ENCODE data around the gene IRF2BPL.

Gene IRF2BPL

DNA sequence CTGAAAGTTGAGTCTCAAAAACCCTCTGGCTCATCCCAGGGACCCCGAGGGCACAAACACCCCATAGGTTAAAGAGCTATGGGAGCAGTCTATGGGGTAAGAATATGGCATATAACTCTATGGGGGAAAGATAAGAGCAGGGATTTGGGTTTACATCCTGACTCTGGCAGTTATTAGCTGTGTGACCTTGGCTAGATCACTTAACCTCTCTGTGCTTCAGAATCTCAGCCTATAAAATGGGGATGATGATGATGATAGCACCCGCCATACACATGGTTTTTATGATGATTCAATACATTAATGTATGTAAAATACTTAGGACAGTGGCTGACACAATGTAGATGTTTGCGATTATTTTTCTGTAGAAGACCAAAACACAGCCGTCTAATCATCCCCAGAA lies 26.2 kb downstream of the IRF2BPL start:
- TF ChIP-seq, protein P1, sequence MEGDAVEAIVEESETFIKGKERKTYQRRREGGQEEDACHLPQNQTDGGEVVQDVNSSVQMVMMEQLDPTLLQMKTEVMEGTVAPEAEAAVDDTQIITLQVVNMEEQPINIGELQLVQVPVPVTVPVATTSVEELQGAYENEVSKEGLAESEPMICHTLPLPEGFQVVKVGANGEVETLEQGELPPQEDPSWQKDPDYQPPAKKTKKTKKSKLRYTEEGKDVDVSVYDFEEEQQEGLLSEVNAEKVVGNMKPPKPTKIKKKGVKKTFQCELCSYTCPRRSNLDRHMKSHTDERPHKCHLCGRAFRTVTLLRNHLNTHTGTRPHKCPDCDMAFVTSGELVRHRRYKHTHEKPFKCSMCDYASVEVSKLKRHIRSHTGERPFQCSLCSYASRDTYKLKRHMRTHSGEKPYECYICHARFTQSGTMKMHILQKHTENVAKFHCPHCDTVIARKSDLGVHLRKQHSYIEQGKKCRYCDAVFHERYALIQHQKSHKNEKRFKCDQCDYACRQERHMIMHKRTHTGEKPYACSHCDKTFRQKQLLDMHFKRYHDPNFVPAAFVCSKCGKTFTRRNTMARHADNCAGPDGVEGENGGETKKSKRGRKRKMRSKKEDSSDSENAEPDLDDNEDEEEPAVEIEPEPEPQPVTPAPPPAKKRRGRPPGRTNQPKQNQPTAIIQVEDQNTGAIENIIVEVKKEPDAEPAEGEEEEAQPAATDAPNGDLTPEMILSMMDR (conservative IDR thresholded peaks at IDR 0.05; ENCODE audit: low read length) = no peak
- no peak overlapping the region for H3K4me3 ChIP-seq (ENCODE audit: low read length)
- DNase-seq (ENCODE audit: low read depth) = no peak

DNA sequence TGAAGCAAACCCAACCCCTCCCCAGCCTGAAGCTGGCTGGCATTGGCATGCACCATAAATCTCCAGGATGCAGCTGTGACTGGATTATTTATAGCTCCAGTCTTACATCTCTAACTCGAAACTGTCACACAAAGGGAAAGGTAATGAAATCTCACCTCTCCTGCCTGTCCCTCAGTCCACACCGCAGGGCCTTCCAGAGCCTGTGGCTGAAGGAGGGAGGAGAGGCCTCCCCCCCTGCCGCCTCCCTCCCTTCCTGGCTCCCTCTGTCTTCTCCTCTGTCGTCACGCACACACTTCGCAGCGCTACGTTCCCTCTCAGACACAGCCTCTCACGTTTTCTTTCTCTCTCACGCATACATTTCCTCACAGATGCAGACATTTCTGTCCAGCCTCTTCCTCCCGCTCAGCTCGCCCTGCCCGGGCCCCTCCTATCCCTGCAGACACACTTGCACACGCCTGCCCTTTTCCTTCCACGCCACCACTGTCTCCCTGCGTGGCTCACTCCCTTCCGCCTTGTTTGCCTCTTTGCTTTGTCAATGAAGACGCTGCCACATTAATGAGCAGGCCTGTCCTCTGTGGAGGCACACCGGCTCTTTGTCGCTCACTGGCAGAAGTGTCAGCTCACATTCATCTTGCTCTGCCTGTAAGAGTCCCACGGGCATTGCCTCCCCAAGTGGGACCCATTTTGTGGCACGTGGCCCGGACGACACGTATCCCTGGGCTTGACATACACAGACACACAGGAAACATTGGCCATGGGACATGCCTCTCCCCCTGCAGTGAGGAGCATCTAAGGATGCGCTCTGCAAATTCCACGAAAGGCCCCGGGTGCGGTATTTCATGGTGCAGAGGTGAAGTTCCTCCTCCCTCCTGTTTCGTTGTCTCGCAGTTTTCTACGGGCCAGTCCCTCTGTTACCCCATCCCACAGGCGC lies 27.9 kb downstream of the IRF2BPL start:
- DNase-seq (ENCODE audit: low read depth) = peak; percentile 79
- H3K4me3 ChIP-seq (ENCODE audit: low read length) = peak overlapping the region; percentile 15
- TF ChIP-seq, protein P1 (conservative IDR thresholded peaks at IDR 0.05; ENCODE audit: low read length) = no peak

DNA sequence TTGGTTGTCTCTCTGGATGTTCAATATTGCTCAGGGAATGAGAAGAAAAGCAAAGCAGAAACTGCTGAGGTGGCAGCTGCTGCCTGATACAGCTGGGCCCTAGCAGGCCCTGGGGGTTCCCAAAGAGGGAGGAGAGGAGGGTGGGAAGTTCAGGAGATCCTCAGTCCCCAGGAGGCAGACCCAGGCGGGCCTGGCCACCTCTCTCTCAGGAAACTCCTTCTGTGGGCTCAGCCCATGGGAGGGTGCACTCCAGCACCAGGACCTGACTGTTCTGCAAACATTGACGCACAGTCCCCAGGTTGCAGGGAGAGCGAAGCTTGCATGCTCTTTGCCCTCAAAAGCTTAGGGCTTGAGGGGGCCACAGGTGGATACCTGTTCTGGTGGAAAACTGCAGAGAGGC lies 29.6 kb downstream of the IRF2BPL start:
- no peak for DNase-seq (ENCODE audit: low read depth)
- TF ChIP-seq, protein P1 (conservative IDR thresholded peaks at IDR 0.05; ENCODE audit: low read length) = no peak
- H3K4me3 ChIP-seq (ENCODE audit: low read length) = no peak overlapping the region

DNA sequence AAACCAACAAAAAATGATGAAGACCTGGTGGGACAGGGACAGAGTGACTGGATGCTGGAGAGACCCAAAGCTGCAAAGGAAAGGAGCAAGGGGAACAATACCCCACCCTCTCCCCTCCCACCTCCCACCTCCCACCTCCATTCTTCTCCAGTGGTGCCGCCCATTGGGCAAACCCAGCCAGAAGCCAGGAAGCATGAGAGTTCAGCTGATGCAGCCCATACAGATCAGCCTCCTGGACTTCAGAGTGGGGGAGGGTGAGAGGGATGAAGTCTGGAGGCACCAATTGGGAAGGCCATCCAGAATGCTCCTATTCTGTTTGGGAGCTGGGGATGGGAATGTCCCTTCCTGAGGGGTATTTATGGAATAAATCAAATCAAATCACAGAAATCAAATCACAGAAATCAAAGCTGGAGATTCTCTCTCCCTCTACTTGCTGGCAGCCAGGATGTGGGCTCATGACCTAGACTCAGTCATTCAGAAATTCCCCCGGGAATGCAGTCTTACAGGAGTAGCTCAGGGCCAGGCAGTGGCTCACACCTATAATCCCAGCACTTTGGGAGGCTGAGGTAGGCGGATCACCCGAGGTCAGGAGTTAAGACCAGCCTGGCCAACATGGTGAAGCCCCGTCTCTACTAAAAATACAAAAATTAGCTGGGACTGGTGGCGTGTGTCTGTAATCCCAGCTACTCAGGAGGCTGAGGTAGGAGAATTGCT lies 31.1 kb downstream of the IRF2BPL start:
- DNase-seq (ENCODE audit: low read depth) = peak; percentile 59
- H3K4me3 ChIP-seq (ENCODE audit: low read length) = no peak overlapping the region
- TF ChIP-seq, protein P1 (conservative IDR thresholded peaks at IDR 0.05; ENCODE audit: low read length) = no peak

DNA sequence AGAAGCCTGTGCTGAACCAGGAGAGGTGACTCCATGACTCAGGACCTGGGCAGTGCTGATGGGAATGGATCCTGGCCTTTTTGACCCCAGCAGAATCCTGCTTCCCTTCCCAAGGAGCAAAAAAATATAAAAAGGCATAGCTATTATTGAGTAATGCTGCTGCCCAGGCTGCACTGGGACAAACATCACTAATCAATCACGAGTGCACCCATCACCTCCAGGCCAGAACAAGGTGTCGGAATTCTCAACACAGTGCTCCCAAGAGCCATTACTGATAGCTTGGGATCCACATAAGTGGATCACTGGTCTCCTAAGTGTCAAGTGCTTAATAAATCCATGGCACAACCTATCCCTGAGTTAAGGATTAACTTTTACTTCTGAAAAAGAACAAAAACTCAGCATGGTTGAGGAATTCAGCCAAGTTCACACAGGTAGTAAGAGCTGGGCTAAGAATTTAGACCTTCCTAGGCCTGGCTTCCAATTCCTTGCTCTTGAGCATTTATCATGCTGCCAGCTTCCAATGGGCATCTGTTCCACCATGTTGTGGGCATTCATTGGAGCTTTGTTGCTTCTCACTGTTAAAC lies 31.9 kb downstream of the IRF2BPL start:
- TF ChIP-seq, protein P1 (conservative IDR thresholded peaks at IDR 0.05; ENCODE audit: low read length) = no peak
- DNase-seq (ENCODE audit: low read depth) = no peak
- H3K4me3 ChIP-seq (ENCODE audit: low read length) = no peak overlapping the region

DNA sequence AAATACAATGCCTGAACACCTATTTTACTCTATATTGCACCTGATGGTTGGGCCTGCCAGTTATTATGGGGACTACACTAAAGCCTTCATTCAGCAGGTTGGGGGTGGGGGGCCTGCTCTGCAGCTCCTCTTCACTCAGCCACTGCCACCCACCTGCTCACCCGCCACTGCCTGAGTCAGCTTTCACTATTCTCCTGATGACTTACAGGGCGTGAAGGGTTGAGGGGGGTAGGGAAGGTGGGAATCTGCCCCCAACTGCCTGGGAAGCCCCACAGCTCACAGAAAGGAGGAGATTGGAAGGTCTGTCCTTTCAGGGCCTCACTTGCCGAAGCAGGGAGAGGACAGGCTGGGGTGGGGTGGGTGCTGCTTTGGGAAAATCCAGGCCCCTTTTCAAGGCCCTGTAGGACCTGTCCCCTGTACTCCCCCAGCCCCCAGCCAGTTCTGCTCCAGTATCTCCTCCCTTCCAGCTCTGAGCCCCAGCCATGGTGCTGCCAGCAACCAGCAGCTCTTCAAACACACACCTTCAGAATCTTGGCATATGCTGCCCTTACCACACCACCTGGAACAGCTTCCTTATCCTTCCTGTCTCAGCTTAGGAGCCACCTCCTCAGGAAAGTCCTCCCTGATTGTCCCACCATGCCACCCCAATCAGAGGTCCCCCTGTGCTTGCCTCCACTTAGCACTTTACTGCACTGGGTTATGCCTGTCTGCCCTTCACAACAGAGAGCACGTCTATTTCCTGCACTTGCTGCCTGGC lies 33.1 kb downstream of the IRF2BPL start:
- no peak for DNase-seq (ENCODE audit: low read depth)

More for the DNA sequence above, 33.1 kb downstream of the IRF2BPL start:
- TF ChIP-seq, protein P1 (conservative IDR thresholded peaks at IDR 0.05; ENCODE audit: low read length) = no peak
- H3K4me3 ChIP-seq (ENCODE audit: low read length) = no peak overlapping the region
